Tibial nerve (tissue), 4 donors: ENCODE measurements around the gene SPESP1. TPM values are rescaled to one million over a fixed set of nuclear protein-coding genes. Genes with fewer than 3 reads are reported as not detected.

Source experiments
- DNase-seq, 2 donors: peaks; one replicate each; pipeline ENCODE4 v3.0.0-alpha.2; 2019; ENCODE audit warnings: low spot score in 2 of 2
- H3K27ac ChIP-seq, 4 donors: fragments of 200-600 bp; sonication (generic) in 3 of 4; one replicate each; pipeline ENCODE4 v1.5.1; 2017 to 2019; ENCODE audit warnings: mild to moderate bottlenecking in 1 of 4
- H3K27me3 ChIP-seq, 2 donors: fragments of 200-600 bp; sonication (generic) in 1 of 2; one replicate each; pipeline versions ENCODE4 v1.5.1 to v1.6.0; 2017 to 2019
- H3K36me3 ChIP-seq, 3 donors: fragments of 200-600 bp; sonication (generic); one replicate each; pipeline ENCODE4 v1.5.1; 2018 to 2019
- H3K4me1 ChIP-seq, 4 donors: fragments of 200-600 bp; sonication (generic) in 3 of 4; one replicate each; pipeline ENCODE4 v1.5.1; 2017 to 2019
- H3K4me3 ChIP-seq, 4 donors: fragments of 200-600 bp; sonication (generic) in 3 of 4; one replicate each; pipeline ENCODE4 v1.5.1; 2017 to 2019; ENCODE audit warnings: mild to moderate bottlenecking in 1 of 4, moderate library complexity in 1 of 4
- H3K9me3 ChIP-seq, 4 donors: fragments of 200-600 bp; sonication (generic) in 3 of 4; one replicate each; pipeline ENCODE4 v1.5.1; 2017 to 2019
- EP300 ChIP-seq, 2 donors: sonication (generic); formaldehyde crosslinking; IDR thresholded peaks; one replicate each; pipeline ENCODE4 v1.6.1; 2017; ENCODE audit warnings: antibody characterized with exemption in 2 of 2, mild to moderate bottlenecking in 1 of 2
- POLR2A ChIP-seq, 2 donors: fragments of 450-650 bp; IDR thresholded peaks; one replicate each; pipeline ENCODE4 v1.6.1; 2017; ENCODE audit warnings: antibody characterized with exemption in 2 of 2, mild to moderate bottlenecking in 2 of 2, moderate library complexity in 2 of 2
- WGBS, 2 donors: methylation state at CpG; one replicate each; pipeline ENCODE4 v1.1.5; 2018; 5-methylcytosine and 5-hydroxymethylcytosine counted together
- total RNA-seq, 4 donors: library from RNA; depleted of rRNA; stranded (reverse); fragments of >200 nt; gene quantifications; one replicate each; pipeline ENCODE4 v1.1.0, GENCODE V29; 2016
- TF ChIP-seq, protein P1 (sequence below), 5 experiments: fragments of 200-600 bp in 3 of 5; fragments of 450-650 bp in 2 of 5; sonication (generic) in 3 of 5; IDR thresholded peaks; one replicate each; pipeline ENCODE4 v1.5.1; 2016 to 2019; ENCODE audit warnings: antibody characterized with exemption in 5 of 5, mild to moderate bottlenecking in 3 of 5, moderate library complexity in 2 of 5

The SPESP1 gene
- total RNA-seq, 4 donors from 2014 or later = 1.7 to 3.5 (median 1.9) TPM

DNA sequence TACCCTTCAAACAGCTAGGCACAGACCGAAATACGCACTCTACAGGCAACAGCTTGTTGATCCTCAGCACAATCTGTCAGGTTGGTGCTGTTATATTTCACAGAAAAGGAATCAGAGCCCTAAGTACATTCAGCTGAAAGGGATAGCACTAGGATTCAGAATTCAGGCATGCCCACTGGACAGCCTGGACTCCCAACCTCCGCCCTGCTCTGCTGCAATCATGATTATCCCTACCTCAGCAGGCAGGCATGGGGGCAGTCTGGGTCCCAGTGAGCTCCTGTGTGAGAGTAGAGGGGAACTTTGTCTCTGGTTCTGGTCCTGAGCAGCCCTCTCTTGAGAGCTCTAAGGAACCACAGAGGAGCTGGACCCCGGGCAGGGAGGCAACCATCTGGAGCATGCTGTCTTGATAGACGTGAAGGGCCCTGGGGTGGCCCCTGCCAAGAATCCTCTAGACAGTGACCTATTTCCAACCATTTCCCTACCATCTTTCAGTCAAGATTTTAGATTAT lies 60.7 kb downstream of the SPESP1 start:
- H3K27ac ChIP-seq = no peak overlapping the region
- H3K27me3 ChIP-seq = no peaks in the 10 kb centered on the region
- H3K4me1 ChIP-seq = no peaks in the 10 kb centered on the region
- H3K9me3 ChIP-seq = no peaks in the 10 kb centered on the region
- no peaks in the 10 kb centered on the region for H3K36me3 ChIP-seq
- no peak overlapping the region for H3K4me3 ChIP-seq
- 87 to 89% methylated on average over 5 of the region's 5 CpGs for WGBS, 2 donors
- TF ChIP-seq EP300 (IDR thresholded peaks at IDR 0.05) (no peak), POLR2A (IDR thresholded peaks at IDR 0.05) (no peak)
- TF ChIP-seq, protein P1, sequence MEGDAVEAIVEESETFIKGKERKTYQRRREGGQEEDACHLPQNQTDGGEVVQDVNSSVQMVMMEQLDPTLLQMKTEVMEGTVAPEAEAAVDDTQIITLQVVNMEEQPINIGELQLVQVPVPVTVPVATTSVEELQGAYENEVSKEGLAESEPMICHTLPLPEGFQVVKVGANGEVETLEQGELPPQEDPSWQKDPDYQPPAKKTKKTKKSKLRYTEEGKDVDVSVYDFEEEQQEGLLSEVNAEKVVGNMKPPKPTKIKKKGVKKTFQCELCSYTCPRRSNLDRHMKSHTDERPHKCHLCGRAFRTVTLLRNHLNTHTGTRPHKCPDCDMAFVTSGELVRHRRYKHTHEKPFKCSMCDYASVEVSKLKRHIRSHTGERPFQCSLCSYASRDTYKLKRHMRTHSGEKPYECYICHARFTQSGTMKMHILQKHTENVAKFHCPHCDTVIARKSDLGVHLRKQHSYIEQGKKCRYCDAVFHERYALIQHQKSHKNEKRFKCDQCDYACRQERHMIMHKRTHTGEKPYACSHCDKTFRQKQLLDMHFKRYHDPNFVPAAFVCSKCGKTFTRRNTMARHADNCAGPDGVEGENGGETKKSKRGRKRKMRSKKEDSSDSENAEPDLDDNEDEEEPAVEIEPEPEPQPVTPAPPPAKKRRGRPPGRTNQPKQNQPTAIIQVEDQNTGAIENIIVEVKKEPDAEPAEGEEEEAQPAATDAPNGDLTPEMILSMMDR (IDR thresholded peaks at IDR 0.05) = no peak
- DNase-seq = no peak

GRCh38 chr15:68991723-68992122 lies 61.4 kb downstream of the SPESP1 start:
- H3K27me3 ChIP-seq = no peaks in the 10 kb centered on the region
- no peak for TF ChIP-seq EP300 (IDR thresholded peaks at IDR 0.05)
- no peak for TF ChIP-seq POLR2A (IDR thresholded peaks at IDR 0.05)
- TF ChIP-seq, protein P1 (IDR thresholded peaks at IDR 0.05) = no peak
- 84 to 85% methylated on average over 4 of the region's 4 CpGs for WGBS, 2 donors
- no peak overlapping the region for H3K27ac ChIP-seq
- no peaks in the 10 kb centered on the region for H3K36me3 ChIP-seq
- no peaks in the 10 kb centered on the region for H3K4me1 ChIP-seq
- H3K9me3 ChIP-seq = no peaks in the 10 kb centered on the region
- DNase-seq = no peak
- H3K4me3 ChIP-seq = no peak overlapping the region

- Histone ChIP-seq H3K9me3 (no peaks in the 10 kb centered on the region), H3K27me3 (no peaks in the 10 kb centered on the region), H3K27ac (no peak overlapping the region), H3K4me1 (no peaks in the 10 kb centered on the region), H3K36me3 (no peaks in the 10 kb centered on the region), H3K4me3 (no peak overlapping the region)
- DNase-seq = no peak
- WGBS, 2 donors = 90 to 92% methylated on average over 6 of the region's 6 CpGs
- TF ChIP-seq EP300 (IDR thresholded peaks at IDR 0.05) (no peak), POLR2A (IDR thresholded peaks at IDR 0.05) (no peak)
- TF ChIP-seq, protein P1 (IDR thresholded peaks at IDR 0.05) = no peak
These were observed 62.4 kb downstream of the SPESP1 start for GRCh38 chr15:68992696-68993095.

DNA sequence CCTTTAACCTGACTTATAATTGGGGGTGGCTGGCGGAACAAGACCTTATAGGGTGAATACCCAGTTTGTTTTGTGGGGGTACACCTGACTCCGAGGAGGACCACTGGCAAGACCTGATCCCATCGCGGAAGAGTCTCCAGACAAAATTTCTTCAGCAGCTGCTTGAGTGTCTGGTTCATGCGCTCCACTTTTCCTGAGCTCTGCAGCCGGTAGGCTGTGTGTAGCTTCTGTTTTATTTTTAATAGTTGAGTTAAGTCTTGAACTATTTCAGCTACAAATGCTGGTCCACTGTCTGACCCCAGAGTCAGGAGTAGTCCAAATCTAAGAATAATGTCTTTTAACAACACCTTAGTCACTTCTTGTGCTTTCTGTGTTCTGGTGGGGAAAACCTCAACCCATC lies 63.0 kb downstream of the SPESP1 start:
- Histone ChIP-seq H3K27me3 (no peaks in the 10 kb centered on the region), H3K27ac (no peak overlapping the region), H3K4me1 (no peaks in the 10 kb centered on the region), H3K9me3 (no peaks in the 10 kb centered on the region), H3K4me3 (no peak overlapping the region), H3K36me3 (no peaks in the 10 kb centered on the region)
- TF ChIP-seq POLR2A (IDR thresholded peaks at IDR 0.05) (no peak), EP300 (IDR thresholded peaks at IDR 0.05) (no peak)
- TF ChIP-seq, protein P1 (IDR thresholded peaks at IDR 0.05) = no peak
- 92 to 95% methylated on average over 6 of the region's 6 CpGs for WGBS, 2 donors
- no peak for DNase-seq

GRCh38 chr15:68994149-68994548 lies 63.8 kb downstream of the SPESP1 start:
- TF ChIP-seq, protein P1 (IDR thresholded peaks at IDR 0.05) = no peak
- TF ChIP-seq EP300 (IDR thresholded peaks at IDR 0.05) = no peak
- TF ChIP-seq POLR2A (IDR thresholded peaks at IDR 0.05) = no peak
- no peak for DNase-seq
- Histone ChIP-seq H3K36me3 (no peaks in the 10 kb centered on the region), H3K27ac (no peak overlapping the region), H3K9me3 (no peaks in the 10 kb centered on the region), H3K27me3 (no peaks in the 10 kb centered on the region), H3K4me3 (no peak overlapping the region), H3K4me1 (no peaks in the 10 kb centered on the region)
- 79 to 85% methylated on average over 2 of the region's 2 CpGs for WGBS, 2 donors
